ENCODE results near the gene RDH16. TPM values are rescaled to one million over a fixed set of nuclear protein-coding genes. Genes with fewer than 3 reads are reported as not detected.

Gene RDH16
- total and polyA plus RNA-seq, 2 experiments from 2014 or later: 0.52 to 0.66 TPM

- Histone ChIP-seq H3K27me3 (ENCODE audit: insufficient read depth) (no peaks in the 10 kb centered on the region), H3K36me3 (ENCODE audit: insufficient read depth) (no peaks in the 10 kb centered on the region), H3F3A (replicated peaks; ENCODE audit: low read depth) (no peaks in the 10 kb centered on the region), H2AFZ (no peak overlapping the region), H3K79me2 (replicated peaks; ENCODE audit: insufficient read depth) (peaks cover 3% of the 10 kb centered on the region), H4K20me1 (replicated peaks; ENCODE audit: insufficient read depth) (peaks cover 2% of the 10 kb centered on the region; the same call in 1 of the 2 replicates), H3K4me2 (no peak overlapping the region), H3K27ac (ENCODE audit: low read depth) (no peak overlapping the region), H3K4me3 (no peak overlapping the region), H3K9me2 (ENCODE audit: insufficient read depth) (no peaks in the 10 kb centered on the region), H3K4me1 (ENCODE audit: insufficient read depth) (no peaks in the 10 kb centered on the region)
- ATAC-seq: peak; percentile 18; the same call in 2 of the 3 replicates
- TF ChIP-seq ZNF331 (CRISPR knock-in tag; IDR thresholded peaks at IDR 0.05; ENCODE audit: low read depth) (no peak), CTCF (conservative IDR thresholded peaks at IDR 0.05; ENCODE audit: low read depth in 2 of 2) (peak in 1 of 2 experiments; percentile 15; a peak in 1 of 4 replicates)
- DNase-seq (ENCODE audit: low spot score): no peak
- Mint-ChIP-seq H3K36me3 (ENCODE audit: low read depth) (peaks cover 12% of the 10 kb centered on the region; the same call in 2 of the 3 replicates), H3K27me3 (ENCODE audit: insufficient read depth, low read depth, poor library complexity) (peaks cover 8% of the 10 kb centered on the region), H3K4me3 (no peak overlapping the region), H3K4me1 (peaks cover 8% of the 10 kb centered on the region), H3K27ac (no peak overlapping the region; the same call in 1 of the 2 replicates), H3K9me3 (no peaks in the 10 kb centered on the region)
Measured at GRCh38 chr12:56994231-56994746, 36.9 kb upstream of the RDH16 start.

- Mint-ChIP-seq H3K9me3 (no peaks in the 10 kb centered on the region), H3K4me1 (peaks cover 10% of the 10 kb centered on the region), H3K36me3 (ENCODE audit: low read depth) (peaks cover 4% of the 10 kb centered on the region; the same call in 1 of the 3 replicates), H3K27ac (no peak overlapping the region), H3K4me3 (no peak overlapping the region), H3K27me3 (ENCODE audit: insufficient read depth, low read depth, poor library complexity) (peaks cover 6% of the 10 kb centered on the region)
- peaks cover 2% of the 10 kb centered on the region for H3K4me1 ChIP-seq (ENCODE audit: insufficient read depth)
- no peaks in the 10 kb centered on the region for H3K9me2 ChIP-seq (ENCODE audit: insufficient read depth)
- DNase-seq (ENCODE audit: low spot score) (no peak), ATAC-seq (peak; percentile 35)
- no peak overlapping the region for H3K27ac ChIP-seq (ENCODE audit: low read depth)
- no peaks in the 10 kb centered on the region for H3K79me2 ChIP-seq (replicated peaks; ENCODE audit: insufficient read depth)
- H3K4me3 ChIP-seq: no peak overlapping the region
- no peaks in the 10 kb centered on the region for H3K36me3 ChIP-seq (ENCODE audit: insufficient read depth)
- no peaks in the 10 kb centered on the region for H3F3A ChIP-seq (replicated peaks; ENCODE audit: low read depth)
- H3K27me3 ChIP-seq (ENCODE audit: insufficient read depth): no peaks in the 10 kb centered on the region
- TF ChIP-seq CTCF (conservative IDR thresholded peaks at IDR 0.05; ENCODE audit: low read depth in 2 of 2) (peak in 1 of 2 experiments; percentile 11; a peak in 1 of 4 replicates), ZNF114 (CRISPR knock-in tag; IDR thresholded peaks at IDR 0.05) (no peak)
- no peak overlapping the region for H3K4me2 ChIP-seq
- no peaks in the 10 kb centered on the region; the same call in 1 of the 2 replicates for H4K20me1 ChIP-seq (replicated peaks; ENCODE audit: insufficient read depth)
- no peak overlapping the region for H2AFZ ChIP-seq
Measured at GRCh38 chr12:56993346-56993745, 35.9 kb upstream of the RDH16 start.

Measured in GM23338 (cell line).